Psoas muscle (tissue), 8 donors: ENCODE measurements around the gene HS6ST3. TPM values are rescaled to one million over a fixed set of nuclear protein-coding genes. Genes with fewer than 3 reads are reported as not detected.

Experiments
- ATAC-seq, 4 donors: fragments of 200-7000 bp; cut with Tn5 transposase; one replicate each; pipeline ENCODE4 v1.9.1; 2020; ENCODE audit warnings: moderate library complexity in 3 of 4, mild to moderate bottlenecking in 2 of 4
- DNase-seq, 2 donors: peaks; one replicate each; pipeline ENCODE4 v3.0.0-alpha.2; 2020
- H3K27ac ChIP-seq: fragments of 200-600 bp; one replicate; pipeline ENCODE4 v1.8.0; 2022
- H3K27me3 ChIP-seq, 3 donors: fragments of 200-600 bp in 1 of 3; one replicate each; pipeline versions ENCODE4 v1.6.1 to v1.8.0; 2013 to 2022; ENCODE audit warnings: low read length in 2 of 3, mild to moderate bottlenecking in 2 of 3, moderate library complexity in 1 of 3; ENCODE audit not compliant: insufficient read depth in 3 of 3
- H3K36me3 ChIP-seq, 2 donors: fragments of 200-600 bp in 1 of 2; one replicate each; pipeline versions ENCODE4 v1.6.1 to v1.8.0; 2013 to 2022; ENCODE audit warnings: low read depth in 1 of 2, mild to moderate bottlenecking in 1 of 2, moderate library complexity in 1 of 2; ENCODE audit not compliant: insufficient read depth in 1 of 2
- H3K4me1 ChIP-seq: fragments of 200-600 bp; one replicate; pipeline ENCODE4 v1.8.0; 2022
- H3K4me3 ChIP-seq: fragments of 200-600 bp; one replicate; pipeline ENCODE4 v1.8.0; 2022; ENCODE audit warnings: mild to moderate bottlenecking
- H3K9me3 ChIP-seq: fragments of 200-600 bp; one replicate; pipeline ENCODE4 v1.8.0; 2022
- CTCF ChIP-seq: fragments of 200-600 bp; IDR thresholded peaks from one replicate; pipeline ENCODE4 v1.8.0; 2022; ENCODE audit warnings: antibody characterized with exemption
- WGBS, 3 donors: extraction: QIAGEN DNeasy Blood & Tissue Kit; methylation state at CpG; one replicate each; pipeline versions ENCODE4 v1.1.6 to v1.1.7; 2013; 5-methylcytosine and 5-hydroxymethylcytosine counted together
- intact Hi-C, 2 donors: fragments of 100-400 bp; cut with DNase I; formaldehyde crosslinking; loops; one replicate each; pipeline versions ENCODE4 v1.11.0 to v1.14.2; 2022
- polyA plus RNA-seq, 3 donors: library from polyadenylated mRNA; stranded (reverse); fragments of 200-250 nt; gene quantifications; one replicate each; pipeline ENCODE4 v1.2.3, GENCODE V29; 2013
- total RNA-seq, 4 donors: library from RNA; stranded (reverse); fragmentation: NEBNext Ultra II Directional in 2 of 4; extraction: Animal tissue kit (Norgen Biotek cat#: 25700) in 2 of 4; gene quantifications; one replicate each; pipeline versions ENCODE4 v1.2.1 to v1.2.4, GENCODE V29; 2021 to 2023
- donor health status: healthy with polysubstance abuse.
- donor health status: DM: no; HTN: no; CAD: no; lungs with moderate emphysema.
- donor health status: Bipolar disorder and iron deficiency.
- donor health status: healthy.
- donor health status: DM: yes; HTN: yes; CAD: no.
- donor health status: DM: no; HTN: no; CAD: no.
- donor health status: DM: no; HTN: no; CAD: no.
- donor health status: DM: yes; HTN: yes; CAD: no.

Gene HS6ST3
- total and polyA plus RNA-seq, 7 donors = 0.01 to 0.58 (median 0.10) TPM

GRCh38 chr13:96381681-96382080 lies 291.8 kb downstream of the HS6ST3 start:
- H3K4me1 ChIP-seq = no peaks in the 10 kb centered on the region
- no peaks in the 10 kb centered on the region for H3K9me3 ChIP-seq
- H3K27ac ChIP-seq = no peak overlapping the region
- intact Hi-C loops = no loop called here
- TF ChIP-seq CTCF = no peak
- no peaks in the 10 kb centered on the region for H3K36me3 ChIP-seq
- no peaks in the 10 kb centered on the region for H3K27me3 ChIP-seq
- ATAC-seq (no peak), DNase-seq (no peak)
- no peak overlapping the region for H3K4me3 ChIP-seq
- 61 to 71% (median 63%) methylated on average over 5 of the region's 5 CpGs for WGBS, 3 donors

- H3K36me3 ChIP-seq = no peaks in the 10 kb centered on the region
- TF ChIP-seq CTCF = no peak
- no peak overlapping the region for H3K27ac ChIP-seq
- no peaks in the 10 kb centered on the region for H3K27me3 ChIP-seq
- intact Hi-C loops = no loop called here
- no peaks in the 10 kb centered on the region for H3K4me1 ChIP-seq
- 15 to 25% (median 21%) methylated on average over 2 of the region's 2 CpGs for WGBS, 3 donors
- H3K4me3 ChIP-seq = no peak overlapping the region
- no peaks in the 10 kb centered on the region for H3K9me3 ChIP-seq
- ATAC-seq (no peak), DNase-seq (no peak)
Measured at GRCh38 chr13:96388598-96388997, 298.7 kb downstream of the HS6ST3 start.

GRCh38 chr13:96391606-96392005 lies 301.7 kb downstream of the HS6ST3 start:
- 71 to 81% (median 74%) methylated on average over 6 of the region's 6 CpGs for WGBS, 3 donors
- no peak overlapping the region for H3K4me3 ChIP-seq
- H3K4me1 ChIP-seq = no peaks in the 10 kb centered on the region
- intact Hi-C loops = no loop called here
- DNase-seq (no peak), ATAC-seq (no peak)
- no peak for TF ChIP-seq CTCF
- H3K27me3 ChIP-seq = no peaks in the 10 kb centered on the region
- no peaks in the 10 kb centered on the region for H3K9me3 ChIP-seq
- no peaks in the 10 kb centered on the region for H3K36me3 ChIP-seq
- no peak overlapping the region for H3K27ac ChIP-seq

- Histone ChIP-seq H3K27ac (no peak overlapping the region), H3K27me3 (no peaks in the 10 kb centered on the region), H3K9me3 (no peaks in the 10 kb centered on the region), H3K4me3 (no peak overlapping the region), H3K36me3 (no peaks in the 10 kb centered on the region), H3K4me1 (no peaks in the 10 kb centered on the region)
- DNase-seq (no peak), ATAC-seq (no peak)
- intact Hi-C loops = no loop called here
- WGBS, 3 donors = 56 to 69% (median 67%) methylated on average over 2 of the region's 2 CpGs
- no peak for TF ChIP-seq CTCF
Measured at GRCh38 chr13:96397807-96398206, 307.9 kb downstream of the HS6ST3 start.

GRCh38 chr13:96398486-96398885 lies 308.6 kb downstream of the HS6ST3 start:
- WGBS, 3 donors = 52 to 80% (median 67%) methylated on average over 4 of the region's 4 CpGs
- ATAC-seq = no peak
- no peaks in the 10 kb centered on the region for H3K36me3 ChIP-seq
- no peak overlapping the region for H3K27ac ChIP-seq
- DNase-seq = no peak
- H3K4me1 ChIP-seq = no peaks in the 10 kb centered on the region
- intact Hi-C loops = no loop called here
- TF ChIP-seq CTCF = no peak
- no peaks in the 10 kb centered on the region for H3K27me3 ChIP-seq
- no peaks in the 10 kb centered on the region for H3K9me3 ChIP-seq
- no peak overlapping the region for H3K4me3 ChIP-seq
